HL-60 (cell line): ENCODE results near the gene ZNF652.

ENCODE experiments used
- GABPA ChIP-seq: IDR thresholded peaks from 2 replicates; pipeline ENCODE4 v1.6.1; 2012; ENCODE audit warnings: low read depth
- POLR2AphosphoS5 ChIP-seq: IDR thresholded peaks from 2 replicates; pipeline ENCODE4 v1.6.1; 2012; ENCODE audit warnings: low read depth
- SPI1 ChIP-seq: IDR thresholded peaks from 2 replicates; pipeline ENCODE4 v1.6.1; 2012; ENCODE audit warnings: low read depth, mild to moderate bottlenecking, borderline replicate concordance
- TF ChIP-seq, protein P1 (sequence below): IDR thresholded peaks from one replicate; pipeline ENCODE4 v1.5.1; 2011; ENCODE audit warnings: low read length, control low read depth, inconsistent platforms; ENCODE audit not compliant: insufficient read depth
- TF ChIP-seq, protein P2 (sequence below): IDR thresholded peaks from 2 replicates; pipeline ENCODE4 v1.6.1; 2012; ENCODE audit warnings: low read depth; ENCODE audit not compliant: insufficient replicate concordance

DNA sequence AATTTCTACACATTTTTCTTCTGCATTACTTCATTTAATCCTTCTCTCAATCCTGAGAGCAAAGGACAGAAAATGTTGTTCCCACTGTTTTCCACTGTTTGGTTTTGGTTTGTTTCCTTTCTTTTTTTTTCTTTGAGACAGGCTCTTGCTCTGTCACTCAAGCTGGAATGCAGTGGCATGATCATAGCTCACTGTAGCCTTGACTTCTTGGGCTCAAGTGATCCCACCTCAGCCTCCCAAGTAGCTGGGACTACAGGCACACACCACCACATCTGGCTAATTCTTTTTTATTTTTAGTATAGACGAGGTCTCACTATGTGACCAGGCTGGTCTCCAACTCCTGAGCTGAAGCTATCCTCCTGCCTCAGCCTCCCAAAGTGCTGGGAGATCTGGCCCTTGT is 7.0 kb upstream of the ZNF652 start:
- TF ChIP-seq, protein P1, sequence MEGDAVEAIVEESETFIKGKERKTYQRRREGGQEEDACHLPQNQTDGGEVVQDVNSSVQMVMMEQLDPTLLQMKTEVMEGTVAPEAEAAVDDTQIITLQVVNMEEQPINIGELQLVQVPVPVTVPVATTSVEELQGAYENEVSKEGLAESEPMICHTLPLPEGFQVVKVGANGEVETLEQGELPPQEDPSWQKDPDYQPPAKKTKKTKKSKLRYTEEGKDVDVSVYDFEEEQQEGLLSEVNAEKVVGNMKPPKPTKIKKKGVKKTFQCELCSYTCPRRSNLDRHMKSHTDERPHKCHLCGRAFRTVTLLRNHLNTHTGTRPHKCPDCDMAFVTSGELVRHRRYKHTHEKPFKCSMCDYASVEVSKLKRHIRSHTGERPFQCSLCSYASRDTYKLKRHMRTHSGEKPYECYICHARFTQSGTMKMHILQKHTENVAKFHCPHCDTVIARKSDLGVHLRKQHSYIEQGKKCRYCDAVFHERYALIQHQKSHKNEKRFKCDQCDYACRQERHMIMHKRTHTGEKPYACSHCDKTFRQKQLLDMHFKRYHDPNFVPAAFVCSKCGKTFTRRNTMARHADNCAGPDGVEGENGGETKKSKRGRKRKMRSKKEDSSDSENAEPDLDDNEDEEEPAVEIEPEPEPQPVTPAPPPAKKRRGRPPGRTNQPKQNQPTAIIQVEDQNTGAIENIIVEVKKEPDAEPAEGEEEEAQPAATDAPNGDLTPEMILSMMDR, result no peak
- TF ChIP-seq, protein P2, sequence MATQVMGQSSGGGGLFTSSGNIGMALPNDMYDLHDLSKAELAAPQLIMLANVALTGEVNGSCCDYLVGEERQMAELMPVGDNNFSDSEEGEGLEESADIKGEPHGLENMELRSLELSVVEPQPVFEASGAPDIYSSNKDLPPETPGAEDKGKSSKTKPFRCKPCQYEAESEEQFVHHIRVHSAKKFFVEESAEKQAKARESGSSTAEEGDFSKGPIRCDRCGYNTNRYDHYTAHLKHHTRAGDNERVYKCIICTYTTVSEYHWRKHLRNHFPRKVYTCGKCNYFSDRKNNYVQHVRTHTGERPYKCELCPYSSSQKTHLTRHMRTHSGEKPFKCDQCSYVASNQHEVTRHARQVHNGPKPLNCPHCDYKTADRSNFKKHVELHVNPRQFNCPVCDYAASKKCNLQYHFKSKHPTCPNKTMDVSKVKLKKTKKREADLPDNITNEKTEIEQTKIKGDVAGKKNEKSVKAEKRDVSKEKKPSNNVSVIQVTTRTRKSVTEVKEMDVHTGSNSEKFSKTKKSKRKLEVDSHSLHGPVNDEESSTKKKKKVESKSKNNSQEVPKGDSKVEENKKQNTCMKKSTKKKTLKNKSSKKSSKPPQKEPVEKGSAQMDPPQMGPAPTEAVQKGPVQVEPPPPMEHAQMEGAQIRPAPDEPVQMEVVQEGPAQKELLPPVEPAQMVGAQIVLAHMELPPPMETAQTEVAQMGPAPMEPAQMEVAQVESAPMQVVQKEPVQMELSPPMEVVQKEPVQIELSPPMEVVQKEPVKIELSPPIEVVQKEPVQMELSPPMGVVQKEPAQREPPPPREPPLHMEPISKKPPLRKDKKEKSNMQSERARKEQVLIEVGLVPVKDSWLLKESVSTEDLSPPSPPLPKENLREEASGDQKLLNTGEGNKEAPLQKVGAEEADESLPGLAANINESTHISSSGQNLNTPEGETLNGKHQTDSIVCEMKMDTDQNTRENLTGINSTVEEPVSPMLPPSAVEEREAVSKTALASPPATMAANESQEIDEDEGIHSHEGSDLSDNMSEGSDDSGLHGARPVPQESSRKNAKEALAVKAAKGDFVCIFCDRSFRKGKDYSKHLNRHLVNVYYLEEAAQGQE, result no peak
- TF ChIP-seq POLR2AphosphoS5 (no peak), GABPA (no peak), SPI1 (no peak)
